Stimulated activated CD4-positive, alpha-beta T cell treated with anti-CD3 and anti-CD28 coated beads, TNF-alpha, amount 100 ng/mL, for 4 hours (primary cell): ENCODE data around the gene ISL2.

Experiments used
- DNase-seq, 3 experiments: peaks; one replicate each; pipeline ENCODE4 v3.0.0-alpha.2; 2020; ENCODE audit warnings: low read depth in 3 of 3

The ISL2 gene

DNA sequence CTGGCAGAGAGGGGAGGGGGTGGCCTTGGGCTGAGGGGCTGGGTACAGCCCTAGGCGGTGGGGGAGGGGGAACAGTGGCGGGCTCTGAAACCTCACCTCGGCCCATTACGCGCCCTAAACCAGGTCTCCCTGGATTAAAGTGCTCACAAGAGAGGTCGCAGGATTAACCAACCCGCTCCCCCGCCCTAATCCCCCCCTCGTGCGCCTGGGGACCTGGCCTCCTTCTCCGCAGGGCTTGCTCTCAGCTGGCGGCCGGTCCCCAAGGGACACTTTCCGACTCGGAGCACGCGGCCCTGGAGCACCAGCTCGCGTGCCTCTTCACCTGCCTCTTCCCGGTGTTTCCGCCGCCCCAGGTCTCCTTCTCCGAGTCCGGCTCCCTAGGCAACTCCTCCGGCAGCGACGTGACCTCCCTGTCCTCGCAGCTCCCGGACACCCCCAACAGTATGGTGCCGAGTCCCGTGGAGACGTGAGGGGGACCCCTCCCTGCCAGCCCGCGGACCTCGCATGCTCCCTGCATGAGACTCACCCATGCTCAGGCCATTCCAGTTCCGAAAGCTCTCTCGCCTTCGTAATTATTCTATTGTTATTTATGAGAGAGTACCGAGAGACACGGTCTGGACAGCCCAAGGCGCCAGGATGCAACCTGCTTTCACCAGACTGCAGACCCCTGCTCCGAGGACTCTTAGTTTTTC lies 4.9 kb downstream of the ISL2 start:
- no peak for DNase-seq

DNA sequence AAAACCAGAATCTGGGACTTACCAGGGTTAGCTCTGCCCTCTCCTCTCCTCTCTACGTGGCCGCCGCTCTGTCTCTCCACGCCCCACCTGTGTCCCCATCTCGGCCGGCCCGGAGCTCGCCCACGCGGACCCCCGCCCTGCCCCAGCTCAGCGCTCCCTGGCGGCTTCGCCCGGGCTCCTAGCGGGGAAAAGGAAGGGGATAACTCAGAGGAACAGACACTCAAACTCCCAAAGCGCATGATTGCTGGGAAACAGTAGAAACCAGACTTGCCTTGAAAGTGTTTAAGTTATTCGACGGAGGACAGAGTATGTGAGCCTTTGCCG lies 5.4 kb downstream of the ISL2 start:
- DNase-seq: no peak

DNA sequence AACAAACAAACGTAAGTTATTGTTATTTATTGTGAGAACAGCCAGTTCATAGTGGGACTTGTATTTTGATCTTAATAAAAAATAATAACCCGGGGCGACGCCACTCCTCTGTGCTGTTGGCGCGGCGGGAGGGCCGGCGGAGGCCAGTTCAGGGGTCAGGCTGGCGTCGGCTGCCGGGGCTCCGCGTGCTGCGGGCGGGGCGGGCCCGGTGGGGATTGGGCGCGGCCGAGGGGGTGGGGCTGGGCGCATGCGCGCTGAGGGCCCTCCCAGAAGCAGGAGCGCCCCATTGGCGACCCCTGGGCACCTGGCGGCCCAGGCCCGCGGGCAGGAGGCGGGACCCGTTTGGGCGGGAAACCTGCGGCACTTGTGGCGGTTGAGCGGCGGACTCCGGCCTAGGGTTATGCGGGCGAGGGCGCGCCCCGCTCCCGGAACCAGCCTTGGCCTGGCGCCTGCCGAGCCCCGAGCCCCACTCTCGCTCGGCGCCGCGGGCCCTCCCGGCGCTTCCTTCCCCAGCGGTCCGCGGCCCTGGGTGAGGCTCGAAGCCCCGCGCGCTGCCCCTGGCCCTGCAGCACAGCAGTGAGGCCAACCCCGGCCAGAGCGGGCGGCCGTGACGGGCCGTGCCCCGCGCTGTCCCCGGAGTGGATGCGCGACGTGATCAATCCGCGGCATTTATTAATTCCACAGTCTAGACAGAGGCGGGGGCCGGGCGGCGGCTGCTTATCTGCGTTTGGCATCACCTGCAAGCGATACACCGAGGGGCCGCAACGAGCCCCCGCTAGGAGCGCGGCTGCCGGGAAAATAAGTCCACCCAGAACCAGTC lies 6.0 kb downstream of the ISL2 start:
- DNase-seq: no peak

DNA sequence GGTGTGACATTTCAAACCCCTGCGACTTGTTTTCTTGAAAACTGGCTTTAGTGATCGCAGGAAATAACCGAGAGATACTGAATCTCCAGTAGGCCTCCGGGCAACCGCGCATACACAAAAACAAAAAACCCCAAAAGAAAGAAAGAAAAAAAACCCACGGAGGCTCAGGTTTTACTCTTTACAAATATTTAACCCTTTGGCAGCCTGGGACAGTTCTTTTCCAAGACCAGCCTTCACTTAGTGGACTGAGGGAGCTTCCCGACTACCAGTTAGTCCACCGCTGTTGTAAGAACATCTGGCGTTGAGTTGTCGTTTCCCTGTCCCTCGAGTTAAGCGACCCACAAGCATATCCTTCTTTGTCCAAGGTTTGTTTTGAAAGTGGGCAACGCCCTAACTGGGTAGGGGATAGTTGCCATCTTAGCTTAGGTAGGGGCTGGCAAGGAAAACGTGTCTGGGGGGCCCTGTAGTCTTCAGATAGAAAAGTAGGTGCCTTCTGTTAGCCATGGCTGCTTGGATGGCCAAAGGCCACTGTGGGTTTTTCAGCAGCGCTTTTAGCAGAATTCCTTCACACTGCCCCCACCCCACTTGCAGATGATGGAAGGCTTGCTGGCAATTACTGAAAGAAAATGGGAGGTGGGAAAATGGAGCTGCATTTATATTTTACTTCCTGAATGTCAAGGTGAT lies 6.9 kb downstream of the ISL2 start:
- no peak for DNase-seq

DNA sequence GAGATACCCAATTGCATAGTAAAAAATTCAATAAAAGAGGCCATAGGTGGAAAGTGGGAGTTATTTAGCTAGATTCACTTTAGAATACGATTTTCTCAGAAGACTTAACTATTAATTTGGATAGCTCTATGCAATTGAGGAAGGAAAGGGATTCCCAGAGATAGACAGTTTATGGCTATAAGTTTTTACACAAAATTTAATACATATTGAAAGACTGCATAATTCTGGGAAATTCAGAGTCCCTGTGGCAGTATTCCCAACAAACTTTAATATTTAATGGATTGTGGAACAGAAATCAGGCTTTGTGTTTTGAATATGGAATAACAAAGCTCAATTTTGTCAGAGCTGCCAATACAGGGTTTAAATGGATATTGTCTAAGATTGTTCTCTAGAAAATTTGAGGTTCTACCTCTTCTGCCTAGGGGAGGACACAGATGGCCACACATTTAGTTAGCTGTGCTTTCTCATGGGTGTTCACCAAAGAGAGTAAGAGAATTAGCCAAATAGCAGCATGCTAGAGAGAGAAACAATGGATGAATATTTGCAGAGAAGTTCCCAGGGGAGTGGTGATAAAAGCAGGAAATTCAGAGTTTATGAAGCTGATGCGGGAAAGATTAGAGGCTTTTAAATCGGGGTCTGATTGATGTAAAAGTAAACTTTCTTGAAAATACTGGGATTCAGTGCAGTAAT lies 8.5 kb downstream of the ISL2 start:
- no peak for DNase-seq

DNA sequence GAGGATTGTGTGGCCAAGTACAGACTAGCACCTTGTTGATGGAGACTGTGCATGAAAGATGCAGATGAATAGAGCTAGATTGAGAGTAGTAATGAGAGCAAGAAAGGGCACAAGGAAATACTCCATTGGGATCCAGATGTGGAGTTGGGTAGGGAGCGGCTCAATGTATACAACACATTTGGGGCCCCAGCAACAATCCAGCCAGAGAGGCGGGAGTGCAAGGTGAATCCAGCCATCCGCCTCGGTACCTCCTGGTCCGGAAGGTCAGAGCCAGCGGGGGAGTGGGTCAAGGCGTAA lies 9.0 kb downstream of the ISL2 start:
- DNase-seq: no peak

DNA sequence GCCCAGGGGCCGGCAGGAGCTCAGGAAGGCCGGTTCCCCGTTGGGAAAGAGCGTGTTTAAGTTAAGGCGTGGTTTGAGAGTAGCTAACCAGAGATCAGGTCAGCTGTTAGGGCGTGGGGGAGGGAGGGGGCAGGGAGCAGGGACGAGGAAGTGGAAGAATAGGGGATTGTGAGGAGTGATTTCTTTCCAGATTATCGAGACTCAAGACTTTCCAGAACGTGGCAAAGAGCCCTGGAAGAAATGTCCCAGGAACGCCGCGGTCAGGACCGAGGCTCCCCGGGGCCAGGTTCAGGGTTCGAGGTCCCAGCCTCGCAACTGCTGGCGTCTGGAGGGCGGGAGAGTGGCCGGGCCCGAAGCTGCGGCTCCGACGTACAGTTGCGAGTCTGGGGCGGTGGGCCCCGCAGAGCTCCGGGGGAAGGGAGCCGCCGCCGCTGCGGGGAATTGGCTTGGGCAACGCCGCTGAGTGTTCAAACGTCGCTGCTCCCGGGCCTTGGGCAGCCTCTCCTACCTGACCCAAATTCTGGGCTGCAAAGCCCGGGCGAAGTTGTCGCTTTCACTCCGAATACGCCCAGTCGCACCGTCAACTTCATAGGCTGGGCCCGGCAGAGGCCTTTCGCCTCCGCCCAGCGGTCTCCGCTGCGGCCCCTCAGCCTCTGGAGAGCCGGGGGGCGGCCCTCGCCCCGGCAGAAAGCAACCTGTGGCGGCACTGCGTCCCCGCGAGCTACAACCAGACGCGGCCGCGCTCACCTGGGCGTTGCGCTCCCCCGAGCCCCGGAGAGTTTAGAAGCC lies 9.5 kb downstream of the ISL2 start:
- DNase-seq: no peak

DNA sequence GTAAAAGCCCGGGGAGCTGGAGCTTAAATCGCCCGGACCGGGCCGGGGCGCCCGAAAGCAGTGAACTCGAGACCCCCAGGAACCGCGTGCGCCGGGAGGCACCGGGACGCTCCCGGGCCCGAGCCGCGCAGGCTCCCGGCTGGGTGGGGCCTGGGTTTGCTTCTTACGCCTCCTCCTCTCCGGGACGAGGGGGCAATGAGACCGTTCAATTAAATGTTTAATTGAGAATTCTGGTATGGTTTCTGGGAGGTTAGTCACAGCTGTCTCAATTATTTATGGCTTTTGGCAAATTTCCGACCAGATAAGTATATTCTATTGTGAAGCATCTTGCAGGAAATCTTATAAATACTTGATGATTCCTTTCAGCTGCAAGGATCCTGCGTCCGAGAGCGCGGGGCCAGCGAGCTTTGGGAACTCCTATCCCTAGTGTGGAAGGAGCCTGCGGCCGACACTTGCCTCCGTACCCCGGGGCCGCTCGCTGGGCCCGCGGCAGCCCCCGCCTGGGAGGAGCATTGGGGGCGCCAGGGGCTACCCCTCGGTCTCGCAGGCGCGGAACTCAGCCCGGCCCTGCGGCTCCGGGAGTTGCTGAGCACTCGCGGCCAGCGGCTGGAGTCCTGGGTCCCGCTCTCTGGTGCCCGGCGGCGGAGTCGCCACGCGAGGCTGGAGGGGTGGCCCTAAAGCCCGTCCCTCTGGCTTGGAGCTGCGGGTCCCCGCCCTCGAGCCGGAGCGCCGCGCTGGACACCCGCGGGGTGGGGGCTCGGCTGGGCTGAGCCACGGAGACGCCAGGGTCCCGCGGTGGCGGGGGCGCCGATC lies 10.3 kb downstream of the ISL2 start:
- DNase-seq: no peak

DNA sequence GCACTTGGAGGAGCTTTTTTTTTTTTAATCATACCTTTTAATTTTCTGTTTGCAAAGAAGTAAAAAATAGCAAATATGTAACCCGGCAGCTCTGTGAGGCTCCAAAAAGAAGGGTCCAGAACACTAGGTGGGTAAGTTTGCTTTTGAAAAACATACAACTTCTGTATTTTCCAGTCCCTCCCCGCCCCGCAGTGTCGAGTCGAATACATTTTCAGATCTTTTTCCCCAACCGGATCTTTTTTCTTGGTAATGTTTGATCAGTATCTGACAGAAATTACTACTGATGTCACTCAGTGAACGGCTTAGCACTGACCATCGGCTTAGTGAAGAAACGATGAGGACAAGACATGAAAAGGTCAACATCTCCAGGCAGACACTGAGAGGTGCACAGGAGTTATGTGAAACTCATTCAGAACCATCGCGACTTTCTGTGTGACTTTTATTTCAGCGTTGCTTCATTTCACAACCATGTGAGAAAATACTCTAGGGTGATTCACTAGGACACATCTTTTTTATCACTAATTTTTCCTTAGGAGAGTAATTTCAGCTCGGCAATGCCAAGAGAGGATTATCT lies 11.0 kb downstream of the ISL2 start:
- DNase-seq: no peak

DNA sequence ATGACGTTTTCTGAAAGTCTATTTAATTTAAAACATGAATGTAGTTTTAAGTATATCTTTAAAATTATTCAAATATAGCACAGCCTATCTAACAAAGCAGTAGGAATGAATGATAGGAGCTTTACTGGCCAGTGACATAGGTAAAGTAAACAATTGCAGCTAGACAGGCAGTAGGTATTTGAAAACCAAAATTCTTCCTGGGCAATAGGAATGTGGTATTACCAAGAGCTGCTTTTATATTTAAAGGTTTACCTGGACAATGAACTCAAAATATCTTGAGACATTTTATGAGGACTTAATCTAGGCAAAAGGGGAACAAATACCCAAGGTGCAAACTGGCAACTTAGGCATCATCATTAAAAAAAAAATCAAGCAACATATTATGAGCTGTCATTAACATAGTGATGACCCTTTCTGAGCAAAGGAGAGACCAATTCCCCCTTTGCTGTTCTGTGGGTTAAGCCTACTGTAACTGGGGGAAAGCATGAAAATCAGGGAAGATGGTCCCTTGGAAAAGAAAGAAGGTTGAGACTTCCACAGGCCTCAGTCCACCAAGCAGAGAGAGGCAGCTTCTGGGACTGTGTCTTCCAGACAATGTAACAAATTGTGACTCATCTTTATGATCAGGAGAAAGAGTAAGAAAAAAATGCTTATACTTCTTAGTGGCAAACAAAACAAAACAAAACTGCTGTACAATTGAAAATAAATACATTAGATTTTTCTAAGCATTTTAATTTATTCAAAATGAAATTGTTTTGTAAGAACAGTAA lies 12.9 kb downstream of the ISL2 start:
- no peak for DNase-seq

DNA sequence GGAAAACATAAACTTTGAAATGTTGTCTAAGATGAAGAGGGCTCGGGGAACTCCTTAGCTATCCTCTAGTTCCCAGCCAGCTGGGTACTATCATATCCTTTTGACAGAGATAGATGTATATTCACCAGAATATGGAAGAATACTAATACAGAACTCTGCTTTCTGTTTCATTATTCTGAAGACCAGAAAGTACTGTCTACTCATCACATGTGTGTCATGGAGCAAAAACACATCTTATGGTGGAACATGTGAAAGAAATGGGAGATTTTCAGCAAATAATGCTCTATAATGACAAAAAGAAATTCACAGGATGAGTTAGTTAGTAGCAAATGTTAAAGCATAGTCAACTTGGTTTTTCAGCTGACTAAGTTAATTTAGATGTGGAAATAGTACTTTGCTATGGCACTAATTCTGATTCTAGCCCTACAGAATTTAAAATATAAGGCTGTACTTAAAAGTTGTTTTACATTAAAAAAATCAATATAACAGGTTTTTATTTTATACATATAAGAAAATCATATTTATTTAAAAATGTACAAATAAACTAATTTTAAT lies 16.5 kb downstream of the ISL2 start:
- DNase-seq: no peak

DNA sequence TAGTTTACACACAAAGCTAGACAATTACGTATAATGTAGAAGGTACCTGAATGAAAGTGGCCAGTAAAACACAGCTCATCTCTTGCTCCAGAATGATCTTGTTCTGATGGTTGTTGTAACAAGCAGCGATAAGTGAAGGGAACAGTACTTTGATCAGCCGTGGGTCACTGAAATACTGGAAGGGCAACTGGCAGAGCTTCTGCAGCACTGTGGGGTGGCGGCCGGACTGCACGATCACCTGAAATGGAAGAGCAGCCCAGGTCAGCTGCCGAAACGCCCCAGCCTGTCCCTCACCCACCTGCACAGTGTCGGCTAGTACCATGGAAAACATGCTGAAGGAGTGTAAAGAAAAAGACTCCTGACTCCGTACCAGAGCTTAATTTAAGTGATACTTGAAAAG lies 17.3 kb downstream of the ISL2 start:
- no peak for DNase-seq

DNA sequence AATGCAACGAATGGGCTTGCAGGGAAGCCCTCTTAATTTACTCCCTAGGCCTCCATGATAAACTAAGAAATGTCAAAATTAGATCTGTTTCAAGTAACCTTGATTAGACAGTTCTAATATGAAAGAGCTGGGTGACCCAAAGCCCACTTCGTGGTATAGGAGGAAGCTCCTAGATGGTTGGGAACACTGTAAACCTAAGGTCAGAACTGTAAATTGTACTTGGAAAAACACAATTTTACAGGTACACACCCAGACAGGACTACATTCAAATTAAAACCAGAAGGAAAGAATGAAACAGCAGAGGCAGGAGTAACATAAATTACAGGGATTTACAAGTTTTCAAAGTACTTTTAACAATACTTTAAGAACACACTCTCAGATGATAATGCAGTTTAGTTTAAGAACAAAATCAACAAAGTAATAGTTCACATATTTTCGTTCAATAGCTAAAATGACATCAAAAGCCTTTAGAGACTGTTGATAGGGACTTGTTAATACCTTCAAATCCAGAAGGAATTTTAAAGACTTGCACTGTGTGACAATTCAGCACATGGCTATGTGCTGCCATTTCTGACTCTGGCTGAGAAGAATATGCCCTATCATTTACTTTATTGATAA lies 18.4 kb downstream of the ISL2 start:
- no peak for DNase-seq

DNA sequence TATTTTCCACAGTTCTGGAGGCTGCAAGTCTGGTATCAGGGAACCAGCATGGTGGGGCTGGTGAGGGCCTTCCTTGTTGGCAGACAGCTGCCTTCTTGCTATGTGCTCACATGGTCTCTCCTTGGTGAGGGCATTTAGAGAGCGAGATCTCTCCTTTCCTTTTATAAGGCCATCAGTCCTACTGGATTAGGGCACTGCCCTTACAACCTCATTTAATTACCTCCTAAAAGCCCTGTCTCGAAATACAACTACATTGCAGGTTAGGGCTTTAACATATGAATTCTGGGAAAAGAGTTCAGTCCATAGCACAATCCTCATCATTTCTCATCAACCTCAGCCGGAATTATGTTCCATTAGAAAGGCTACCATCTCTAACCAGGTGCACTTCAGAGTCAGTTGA lies 21.9 kb downstream of the ISL2 start:
- DNase-seq: no peak

DNA sequence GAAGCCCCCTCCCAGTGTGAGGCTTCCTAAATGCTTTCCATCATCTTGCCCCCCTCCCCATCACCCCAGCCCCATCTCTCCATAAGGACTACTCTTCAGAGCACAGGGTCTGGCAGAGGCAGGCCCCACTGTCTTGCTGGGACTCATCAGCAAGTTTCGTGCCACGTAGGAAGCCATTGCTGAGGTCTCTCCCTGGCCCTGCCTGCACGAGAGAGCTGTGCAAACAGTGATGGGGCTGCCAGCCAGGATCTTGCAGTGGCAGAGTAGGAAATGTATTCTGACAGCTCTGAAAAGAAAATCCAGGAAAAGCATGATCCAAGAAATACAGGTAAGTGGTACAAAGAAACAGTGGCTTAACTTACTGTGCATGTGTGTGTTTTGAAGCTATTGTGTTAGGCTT lies 22.6 kb downstream of the ISL2 start:
- DNase-seq: no peak

DNA sequence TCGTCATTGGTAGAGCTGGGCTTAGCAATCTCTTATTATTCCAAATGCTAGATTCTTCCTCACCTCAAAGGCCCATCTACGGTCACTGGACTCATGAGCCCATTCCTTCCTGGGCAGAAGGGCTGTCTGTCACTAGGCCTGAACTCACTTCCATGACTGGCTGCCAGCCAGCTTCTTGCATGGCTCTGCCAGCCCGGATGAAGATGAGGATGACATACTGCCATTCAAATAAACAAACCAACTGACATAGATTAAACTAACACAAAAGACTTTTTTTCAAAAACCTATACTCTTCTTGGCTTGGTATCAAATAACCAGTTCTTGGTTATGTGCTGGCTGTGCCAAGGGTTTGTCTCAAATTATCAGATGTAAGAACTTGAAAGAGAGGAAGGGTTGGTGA lies 23.8 kb downstream of the ISL2 start:
- no peak for DNase-seq

DNA sequence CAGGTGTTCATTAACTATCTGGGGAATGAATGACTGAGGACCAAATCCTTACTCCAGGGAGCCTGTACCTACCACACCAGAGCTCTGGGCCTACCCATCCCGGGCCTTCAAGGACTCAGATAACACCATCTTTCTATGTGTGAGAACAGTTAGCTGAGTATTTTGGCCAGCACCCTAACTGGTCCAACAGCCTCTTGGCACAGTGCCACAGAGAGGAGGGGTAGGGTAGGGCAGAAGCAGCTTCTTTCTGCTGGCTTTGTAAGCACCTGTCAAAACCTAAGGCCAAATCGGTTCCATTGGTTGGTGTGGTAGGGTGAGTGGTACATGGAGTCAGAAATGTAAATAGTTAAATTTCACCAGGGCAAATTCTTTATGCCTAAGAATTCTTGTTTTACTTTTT lies 26.7 kb downstream of the ISL2 start:
- no peak for DNase-seq

DNA sequence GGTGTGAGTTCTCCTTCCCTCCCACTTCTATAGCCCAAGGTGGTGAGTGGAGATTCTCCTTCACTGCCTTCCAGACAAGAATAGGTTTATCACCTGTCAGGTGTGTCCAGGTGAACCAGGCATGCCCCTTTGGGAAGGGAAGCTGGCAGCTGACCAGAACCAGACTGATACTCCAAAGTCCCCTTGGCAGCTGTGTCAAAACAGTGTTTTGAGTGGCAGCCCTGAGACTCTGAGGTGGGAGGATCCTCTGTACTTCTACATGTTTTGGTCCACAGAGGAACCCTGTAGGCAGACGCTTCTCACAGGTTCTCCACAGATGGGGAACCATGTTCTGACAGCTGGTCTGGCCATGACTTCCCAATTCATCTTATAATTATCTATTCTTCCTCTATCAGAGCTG lies 30.1 kb downstream of the ISL2 start:
- no peak for DNase-seq

DNA sequence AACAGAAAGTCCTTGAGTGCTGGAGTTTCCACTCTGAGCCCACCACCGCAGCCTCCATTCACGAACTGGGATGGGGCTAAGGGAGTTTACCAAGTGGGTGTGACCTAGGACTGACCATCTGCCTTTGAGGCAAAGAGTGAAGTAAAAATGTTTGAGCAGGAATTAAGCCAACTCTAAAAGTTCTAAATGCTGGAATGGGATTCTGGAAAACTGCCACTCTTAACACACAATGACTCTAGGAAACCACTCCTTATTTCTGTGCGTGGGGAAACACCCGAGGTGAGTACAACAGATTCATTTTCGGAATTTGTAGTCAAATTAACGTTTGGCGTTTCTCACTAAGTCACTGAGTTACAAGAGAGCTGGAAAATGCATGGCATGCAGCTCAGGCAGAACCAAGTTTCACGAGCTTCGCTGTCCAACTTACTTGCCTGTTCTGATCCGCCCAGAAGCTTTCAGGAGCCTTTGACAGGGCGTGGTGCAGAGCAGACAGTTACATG lies 31.6 kb downstream of the ISL2 start:
- DNase-seq: no peak
